Fibroblast of the aortic adventitia (primary cell): ENCODE measurements around the gene CYP46A1. TPM values are rescaled to one million over a fixed set of nuclear protein-coding genes. Genes with fewer than 3 reads are reported as not detected.

ENCODE experiments used
- DNase-seq: peaks from one replicate; pipeline ENCODE4 v3.0.0-alpha.2; 2010; ENCODE audit warnings: low read depth
- H3K4me3 ChIP-seq: 2 replicates; pipeline ENCODE4 v1.5.1; 2011; ENCODE audit warnings: low read depth, mild to moderate bottlenecking, control low read depth, low read length, moderate library complexity
- CTCF ChIP-seq: IDR thresholded peaks from 2 replicates; pipeline ENCODE4 v1.5.1; 2011; ENCODE audit warnings: mild to moderate bottlenecking, low read length, control low read depth, inconsistent platforms; ENCODE audit not compliant: insufficient read depth
- total RNA-seq: library from RNA; depleted of rRNA; stranded (reverse); fragments of >200 nt; gene quantifications from 2 replicates; pipeline ENCODE4 v1.2.3, GENCODE V29; 2012; ENCODE audit warnings: low replicate concordance

Gene CYP46A1
- total RNA-seq, 1 donor, result 0.36 TPM

- H3K4me3 ChIP-seq, result no peak overlapping the region
- DNase-seq, result no peak
- no peak for TF ChIP-seq CTCF
Observed at GRCh38 chr14:99668307-99669295, 15.5 kb upstream of the CYP46A1 start.

- H3K4me3 ChIP-seq, result no peak overlapping the region
- peak; percentile 54 for DNase-seq
- TF ChIP-seq CTCF, result no peak
Observed at GRCh38 chr14:99670361-99671234, 13.5 kb upstream of the CYP46A1 start.

DNA sequence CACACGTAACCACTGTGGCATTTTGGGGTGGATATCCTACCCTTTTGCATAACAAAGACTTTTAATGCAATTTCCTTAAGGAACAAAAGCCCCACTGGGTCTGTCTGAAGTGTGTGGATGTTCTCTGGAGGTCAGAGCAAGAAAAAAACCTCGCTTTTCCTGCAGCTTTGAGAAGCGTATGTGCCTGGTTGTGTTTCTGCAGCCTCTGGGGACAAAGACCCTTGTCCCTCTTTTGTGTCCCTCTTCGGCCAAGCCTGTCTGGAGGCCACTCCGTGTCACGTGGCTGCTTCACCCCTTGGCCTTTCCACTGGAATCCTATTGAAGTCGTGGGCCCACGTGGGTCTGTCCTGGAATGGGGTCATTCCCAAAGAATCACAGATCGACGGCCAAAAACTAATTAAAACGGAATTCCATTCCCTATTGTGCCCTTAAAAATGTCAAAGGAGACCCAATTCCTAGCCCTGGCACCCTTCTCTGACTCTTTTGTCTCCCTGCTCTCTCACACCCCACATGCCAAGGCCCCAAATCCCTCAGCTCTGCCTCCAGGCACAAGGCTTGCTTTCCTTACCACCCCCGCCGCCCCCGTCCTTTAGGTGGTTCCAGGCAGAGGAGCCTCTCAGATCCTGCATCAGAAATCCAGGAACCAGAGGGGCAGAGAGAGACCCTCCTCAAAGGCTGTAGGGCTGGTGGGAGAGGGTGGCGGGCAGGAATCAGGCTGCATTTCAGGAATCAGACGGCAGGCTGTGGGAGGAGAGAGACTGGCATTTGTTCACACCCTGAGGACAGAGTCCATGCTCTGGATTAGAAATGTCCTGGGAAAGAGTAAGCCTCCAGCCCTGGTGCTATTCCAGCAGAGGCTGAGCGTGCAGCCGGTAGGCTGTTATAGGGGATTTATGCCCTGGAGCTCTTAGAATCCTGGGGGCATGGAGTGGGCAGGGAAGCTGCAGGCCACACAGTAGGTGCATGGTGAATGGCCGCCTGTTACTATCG, 12.6 kb upstream of the CYP46A1 start:
- no peak for DNase-seq
- TF ChIP-seq CTCF, result no peak
- H3K4me3 ChIP-seq, result no peak overlapping the region

GRCh38 chr14:99672506-99673304, 11.4 kb upstream of the CYP46A1 start:
- no peak for TF ChIP-seq CTCF
- no peak overlapping the region for H3K4me3 ChIP-seq
- no peak for DNase-seq

DNA sequence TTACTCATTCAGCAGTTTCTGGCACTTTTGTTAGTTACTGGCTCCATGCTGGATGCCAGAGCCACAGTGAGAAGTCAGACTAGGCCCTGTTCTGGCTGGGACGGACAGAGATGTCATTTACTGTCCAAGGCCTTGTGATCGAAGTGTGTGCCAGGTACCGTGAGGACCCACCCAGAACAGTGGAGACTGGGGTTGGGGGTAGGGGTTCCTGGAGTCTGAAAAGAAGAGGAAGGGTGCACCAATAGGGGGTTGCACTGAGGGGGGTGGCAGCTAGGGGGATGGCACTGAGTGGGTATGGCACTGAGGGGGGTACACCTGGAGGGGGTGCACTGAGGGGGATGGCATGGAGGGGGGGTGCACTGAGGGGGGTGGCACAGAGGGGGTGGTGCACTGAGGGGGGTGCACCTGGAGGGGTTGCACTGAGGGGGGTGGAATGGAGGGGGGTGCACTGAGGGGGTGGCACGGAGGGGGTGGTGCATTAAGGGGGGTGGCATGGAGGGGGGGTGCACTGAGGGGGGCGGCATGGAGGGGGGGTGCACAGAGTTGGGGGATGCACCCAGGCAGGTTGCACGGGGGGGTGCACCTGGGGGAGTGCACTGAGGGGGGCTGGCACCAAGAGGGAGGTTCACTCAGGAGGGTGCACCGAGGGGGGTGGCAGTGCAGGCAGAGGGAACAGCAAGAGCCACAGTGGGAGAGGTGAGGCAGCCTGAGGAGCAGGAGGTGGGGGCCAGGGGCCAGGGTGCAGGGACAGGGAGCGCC, 10.6 kb upstream of the CYP46A1 start:
- no peak overlapping the region for H3K4me3 ChIP-seq
- no peak for DNase-seq

More for the DNA sequence above, 10.6 kb upstream of the CYP46A1 start:
- no peak for TF ChIP-seq CTCF
